Measurements from ENCODE around the gene IPMK.

IPMK gene

DNA sequence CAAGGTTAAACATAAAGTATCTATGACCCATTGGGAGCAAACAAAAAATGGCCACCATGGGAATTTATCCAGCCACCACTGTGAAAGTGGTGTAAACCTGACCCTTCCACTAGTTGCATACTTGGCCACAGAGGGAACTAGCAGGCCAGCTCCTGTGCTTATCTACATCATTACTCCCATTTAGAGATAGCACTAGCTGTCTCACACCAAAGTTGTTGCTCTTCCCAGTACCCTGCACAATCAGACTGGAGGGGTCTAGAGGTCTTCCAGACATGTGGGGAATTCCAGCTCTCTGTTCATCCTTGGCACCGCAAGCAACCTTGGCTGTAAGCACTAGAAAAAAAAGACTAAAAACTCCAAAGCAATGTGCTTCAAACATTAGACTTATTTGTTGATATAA is 113.9 kb downstream of the IPMK start:
- DNase-seq (ENCODE audit: low spot score): no peak

GRCh38 chr10:58152673-58153263 is 114.9 kb downstream of the IPMK start:
- DNase-seq (ENCODE audit: low spot score): peak; percentile 55

DNA sequence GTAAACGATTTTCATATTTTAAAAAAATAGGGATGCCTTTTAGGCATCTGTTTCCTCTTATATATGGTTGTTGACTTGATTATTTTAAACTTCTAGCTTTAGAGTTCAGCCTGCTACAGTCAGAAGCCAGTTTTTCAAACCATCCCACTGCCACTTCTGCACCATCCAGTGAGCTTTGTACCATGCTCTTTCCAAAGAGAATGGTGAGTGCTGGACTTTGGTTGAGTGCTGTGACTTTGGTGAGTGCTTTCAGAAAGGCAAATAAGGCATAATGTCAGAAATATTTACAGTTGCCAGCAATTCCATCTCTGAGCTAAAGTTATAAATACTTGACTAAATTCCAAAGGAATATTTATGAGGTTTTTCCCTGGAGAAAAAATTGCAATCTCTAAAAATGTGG is 117.4 kb downstream of the IPMK start:
- no peak for DNase-seq (ENCODE audit: low spot score)

GRCh38 chr10:58143944-58144343 is 123.8 kb downstream of the IPMK start:
- DNase-seq (ENCODE audit: low spot score): peak; percentile 33

Data from kidney tubule cell (primary cell).